Fibroblast of pulmonary artery (primary cell): Measurements from ENCODE around the gene BACE1.

ENCODE experiments used
- DNase-seq: peaks from one replicate; pipeline ENCODE4 v3.0.0-alpha.2; 2010; ENCODE audit warnings: low read depth
- H3K4me3 ChIP-seq: replicated peaks from 2 replicates; pipeline ENCODE4 v1.5.1; 2011; ENCODE audit warnings: low read depth, mild to moderate bottlenecking, control low read depth, low read length, moderate library complexity
- TF ChIP-seq, protein P1 (sequence below): IDR thresholded peaks from 2 replicates; pipeline ENCODE4 v1.5.1; 2011; ENCODE audit warnings: mild to moderate bottlenecking, control low read depth, low read length, inconsistent platforms; ENCODE audit errors: missing control alignments

Gene BACE1

GRCh38 chr11:117299351-117300282 lies 16.4 kb downstream of the BACE1 start:
- TF ChIP-seq, protein P1, sequence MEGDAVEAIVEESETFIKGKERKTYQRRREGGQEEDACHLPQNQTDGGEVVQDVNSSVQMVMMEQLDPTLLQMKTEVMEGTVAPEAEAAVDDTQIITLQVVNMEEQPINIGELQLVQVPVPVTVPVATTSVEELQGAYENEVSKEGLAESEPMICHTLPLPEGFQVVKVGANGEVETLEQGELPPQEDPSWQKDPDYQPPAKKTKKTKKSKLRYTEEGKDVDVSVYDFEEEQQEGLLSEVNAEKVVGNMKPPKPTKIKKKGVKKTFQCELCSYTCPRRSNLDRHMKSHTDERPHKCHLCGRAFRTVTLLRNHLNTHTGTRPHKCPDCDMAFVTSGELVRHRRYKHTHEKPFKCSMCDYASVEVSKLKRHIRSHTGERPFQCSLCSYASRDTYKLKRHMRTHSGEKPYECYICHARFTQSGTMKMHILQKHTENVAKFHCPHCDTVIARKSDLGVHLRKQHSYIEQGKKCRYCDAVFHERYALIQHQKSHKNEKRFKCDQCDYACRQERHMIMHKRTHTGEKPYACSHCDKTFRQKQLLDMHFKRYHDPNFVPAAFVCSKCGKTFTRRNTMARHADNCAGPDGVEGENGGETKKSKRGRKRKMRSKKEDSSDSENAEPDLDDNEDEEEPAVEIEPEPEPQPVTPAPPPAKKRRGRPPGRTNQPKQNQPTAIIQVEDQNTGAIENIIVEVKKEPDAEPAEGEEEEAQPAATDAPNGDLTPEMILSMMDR: no peak
- DNase-seq: no peak
- no peak overlapping the region for H3K4me3 ChIP-seq

DNA sequence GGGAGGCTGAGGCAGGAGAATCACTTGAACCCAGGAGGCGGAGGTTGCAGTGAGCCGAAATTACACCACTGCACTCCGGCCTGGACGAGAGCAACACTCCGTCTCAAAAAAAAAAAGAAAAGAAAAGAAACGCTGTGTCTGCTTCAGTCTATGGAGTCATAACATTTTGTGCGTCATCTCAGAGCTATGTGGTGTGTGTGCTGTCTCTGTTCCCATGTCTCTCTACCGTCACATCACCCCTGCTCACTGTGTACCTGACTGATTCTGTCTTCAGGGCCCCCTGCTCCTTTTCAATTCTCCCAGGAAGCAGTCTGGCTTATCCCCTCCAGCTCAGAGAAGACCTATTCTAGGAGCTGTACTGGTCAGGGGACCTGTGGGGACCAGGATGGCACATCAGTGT lies 17.9 kb downstream of the BACE1 start:
- no peak overlapping the region for H3K4me3 ChIP-seq
- TF ChIP-seq, protein P1: no peak
- DNase-seq: no peak

- H3K4me3 ChIP-seq: no peak overlapping the region
- TF ChIP-seq, protein P1: no peak
These were observed 19.2 kb downstream of the BACE1 start for GRCh38 chr11:117296881-117297280.

DNA sequence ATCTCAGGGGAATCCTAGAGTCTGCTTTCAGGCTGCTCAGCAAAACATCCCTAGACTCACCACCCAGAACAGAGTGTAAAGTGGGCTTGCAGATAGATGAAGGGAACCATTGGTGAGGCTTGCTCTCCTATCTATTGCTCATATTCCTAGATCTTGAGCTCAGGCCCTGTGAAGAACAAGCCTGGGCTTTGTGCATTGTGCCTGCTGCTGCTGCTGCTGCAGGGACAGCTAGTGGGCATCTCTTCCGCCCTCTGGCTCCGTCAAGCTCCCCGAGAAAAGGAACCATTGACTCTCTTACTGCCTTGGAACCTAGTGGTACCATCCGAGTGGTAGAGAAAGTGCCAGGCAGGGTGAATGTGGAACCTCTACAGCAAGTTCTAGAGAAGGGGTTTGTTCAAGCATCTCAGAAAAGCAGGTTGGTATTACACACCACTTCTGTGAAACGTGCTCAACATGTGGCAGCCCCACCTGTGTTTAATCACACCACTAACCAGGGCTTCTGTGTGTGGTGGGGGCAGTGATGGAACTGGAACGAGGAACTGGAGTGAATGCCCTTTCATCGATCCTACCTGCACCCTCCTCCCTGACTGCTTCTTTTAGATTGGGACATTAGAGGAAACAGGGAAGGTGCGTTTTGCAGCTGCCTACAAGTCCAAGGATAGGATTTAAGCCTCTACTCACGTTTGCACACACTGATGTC lies 20.5 kb downstream of the BACE1 start:
- TF ChIP-seq, protein P1: no peak
- no peak for DNase-seq
- no peak overlapping the region for H3K4me3 ChIP-seq

More at GRCh38 chr11:117296881-117297280, 19.2 kb downstream of the BACE1 start:
- DNase-seq: no peak

DNA sequence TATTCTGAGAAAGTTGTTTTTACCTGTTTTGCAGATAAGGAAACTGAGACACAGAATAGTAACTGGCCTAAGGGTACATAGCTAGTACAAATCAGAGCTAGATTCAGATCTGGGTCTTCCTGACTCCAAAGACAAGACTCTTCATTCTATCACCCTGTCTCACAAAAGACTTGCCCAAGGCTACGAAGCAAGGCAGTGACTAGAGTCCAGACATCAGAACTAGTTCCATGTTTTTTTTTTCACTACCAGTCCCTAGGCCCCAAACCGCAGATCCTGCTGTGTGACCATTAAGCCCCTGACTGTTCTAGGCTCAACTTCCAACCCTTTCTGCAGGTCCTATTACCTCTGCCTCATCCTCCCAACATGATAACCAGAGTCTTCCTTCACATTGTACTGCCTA lies 23.4 kb downstream of the BACE1 start:
- TF ChIP-seq, protein P1: no peak
- no peak for DNase-seq
- H3K4me3 ChIP-seq: no peak overlapping the region

- TF ChIP-seq, protein P1: no peak
- H3K4me3 ChIP-seq: no peak within 1 kb of the TSS
- DNase-seq: no peak
These were observed 25.2 kb downstream of the BACE1 start, which contains the start of gene BACE1-AS for GRCh38 chr11:117290809-117291396. Gene BACE1-AS, plus strand, starts transcription at chr11:117291346.
